ENCODE data around the gene SYNJ1. TPM values are rescaled to one million over a fixed set of nuclear protein-coding genes. Genes with fewer than 3 reads are reported as not detected.

Gene SYNJ1
- total RNA-seq, 4 donors from 2014 or later = 5.9 to 18.1 (median 10.8) TPM

GRCh38 chr21:32581732-32582131 lies 146.1 kb downstream of the SYNJ1 start:
- TF ChIP-seq CTCF (IDR thresholded peaks at IDR 0.05) (no peak), POLR2A (IDR thresholded peaks at IDR 0.05) (no peak)
- intact Hi-C loops (cut with DNase I; ENCODE audit: low total_unique reads) = no loop called here
- no peak overlapping the region for H3K4me3 ChIP-seq (ENCODE audit: low read depth, poor library complexity, severe bottlenecking)
- DNase-seq (ENCODE audit: low spot score in 2 of 2) = peak in 1 of 2 donors; percentile 54
- 89 to 91% methylated on average over 13 of the region's 13 CpGs for WGBS, 2 donors

- peak in 1 of 2 donors; percentile 28 for DNase-seq (ENCODE audit: low spot score in 2 of 2)
- WGBS, 2 donors = 89 to 95% methylated on average over 13 of the region's 13 CpGs
- no peak overlapping the region for H3K4me3 ChIP-seq (ENCODE audit: low read depth, poor library complexity, severe bottlenecking)
- TF ChIP-seq CTCF (IDR thresholded peaks at IDR 0.05) = no peak
- TF ChIP-seq POLR2A (IDR thresholded peaks at IDR 0.05) = no peak
- intact Hi-C loops (cut with DNase I; ENCODE audit: low total_unique reads) = no loop called here
These were observed 146.9 kb downstream of the SYNJ1 start for GRCh38 chr21:32580949-32581348.

Other genes starting within 250 kb of the SYNJ1 start
- under 1 TPM in 1 of 4 donors, not detected in 3; 0.25 TPM for gene TCP10L, start 142.5 kb downstream of the SYNJ1 start, total RNA-seq
- 10 to 100 TPM; 19.5 to 40.3 (median 30.7) TPM for gene CFAP298, start 115.6 kb downstream of the SYNJ1 start, total RNA-seq
- gene PAXBP1, start 43.7 kb upstream of the SYNJ1 start, total RNA-seq = 10 to 100 TPM; 21.3 to 32.6 (median 27.6) TPM